Measurements from ENCODE around the gene RSRC1.

DNA sequence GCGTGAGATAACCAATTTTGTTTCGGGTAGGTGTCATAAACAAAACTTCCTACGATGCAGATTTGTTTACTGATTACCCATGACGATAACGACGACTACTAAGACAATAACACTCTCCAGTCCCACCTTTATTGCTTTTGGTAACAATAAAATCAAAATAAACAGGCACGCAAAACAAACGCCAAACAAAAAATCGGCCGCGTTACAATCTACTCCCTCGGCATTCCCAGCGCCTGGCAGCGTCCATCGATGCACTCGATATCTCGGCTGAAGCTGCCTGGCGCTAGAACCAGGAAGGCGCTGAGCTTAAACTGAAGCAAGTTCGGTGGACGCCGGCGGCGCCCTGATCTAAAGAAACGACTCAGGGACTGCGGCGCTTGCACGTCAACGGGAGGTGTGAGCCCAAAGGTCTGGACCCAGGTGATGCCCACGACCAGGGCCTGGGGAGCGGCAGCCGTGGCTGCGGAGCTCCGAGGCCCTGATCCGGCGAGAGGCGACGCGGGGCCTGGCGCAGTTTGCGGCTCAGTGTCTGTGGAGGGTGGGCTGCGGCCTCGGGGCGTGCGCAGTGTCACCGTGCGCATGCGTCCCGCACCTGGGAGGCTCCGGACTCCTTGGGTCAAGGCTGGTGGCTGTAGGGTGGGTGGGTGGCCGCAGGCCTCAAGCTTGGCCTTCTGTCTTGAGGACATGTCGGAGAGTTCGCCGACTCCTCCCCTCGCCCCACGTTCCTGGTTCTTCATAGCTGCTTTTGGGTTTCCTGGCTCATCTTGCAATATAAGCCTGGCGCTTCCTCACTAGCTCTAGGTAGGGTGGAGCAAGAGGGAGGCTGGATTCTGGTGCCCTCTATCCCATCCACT, at the start of gene RSRC1:
- no peak for TF ChIP-seq EZH2 (IDR thresholded peaks at IDR 0.05; ENCODE audit: borderline replicate concordance, low read depth, low read length, severe bottlenecking)
- TF ChIP-seq, protein P1, sequence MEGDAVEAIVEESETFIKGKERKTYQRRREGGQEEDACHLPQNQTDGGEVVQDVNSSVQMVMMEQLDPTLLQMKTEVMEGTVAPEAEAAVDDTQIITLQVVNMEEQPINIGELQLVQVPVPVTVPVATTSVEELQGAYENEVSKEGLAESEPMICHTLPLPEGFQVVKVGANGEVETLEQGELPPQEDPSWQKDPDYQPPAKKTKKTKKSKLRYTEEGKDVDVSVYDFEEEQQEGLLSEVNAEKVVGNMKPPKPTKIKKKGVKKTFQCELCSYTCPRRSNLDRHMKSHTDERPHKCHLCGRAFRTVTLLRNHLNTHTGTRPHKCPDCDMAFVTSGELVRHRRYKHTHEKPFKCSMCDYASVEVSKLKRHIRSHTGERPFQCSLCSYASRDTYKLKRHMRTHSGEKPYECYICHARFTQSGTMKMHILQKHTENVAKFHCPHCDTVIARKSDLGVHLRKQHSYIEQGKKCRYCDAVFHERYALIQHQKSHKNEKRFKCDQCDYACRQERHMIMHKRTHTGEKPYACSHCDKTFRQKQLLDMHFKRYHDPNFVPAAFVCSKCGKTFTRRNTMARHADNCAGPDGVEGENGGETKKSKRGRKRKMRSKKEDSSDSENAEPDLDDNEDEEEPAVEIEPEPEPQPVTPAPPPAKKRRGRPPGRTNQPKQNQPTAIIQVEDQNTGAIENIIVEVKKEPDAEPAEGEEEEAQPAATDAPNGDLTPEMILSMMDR (IDR thresholded peaks at IDR 0.05; ENCODE audit: borderline replicate concordance, extremely low read depth, low read length, poor library complexity, severe bottlenecking), result no peak
